K562 (cell line): ENCODE data around the gene ACTR8. TPM values are rescaled to one million over a fixed set of nuclear protein-coding genes. Genes with fewer than 3 reads are reported as not detected.

Experiments used
- ATAC-seq: fragments of 200-7000 bp; cut with Tn5 transposase; 3 replicates; pipeline ENCODE4 v1.9.1; 2020; ENCODE audit warnings: moderate library complexity
- BruUV-seq: library from RNA; stranded (reverse); fragments of 400-500 nt; replicated peaks from 2 replicates; lab custom pipeline; 2021; lab: Mats Ljungman, UMichigan
- CTCF ChIA-PET: fragments of 300-600 bp; formaldehyde crosslinking; extraction: SDS; loops from one replicate; lab custom pipeline; 2021; ENCODE audit warnings: low intra/inter-chr PET ratio; lab: Yijun Ruan, JAX
- POLR2A ChIA-PET: fragments of 300-600, 350-650 bp; sonication (Branson Sonifier 250); formaldehyde crosslinking; extraction: SDS; loops from one replicate; lab custom pipeline; 2021; ENCODE audit warnings: antibody characterized with exemption, inconsistent platforms; lab: Yijun Ruan, JAX
- DNase-seq, 4 experiments: peaks; one replicate each; pipeline versions ENCODE4 v3.0.0 to v3.0.0-alpha.2; 2011 to 2018; ENCODE audit warnings: low spot score in 3 of 4, mixed read lengths in 3 of 4; ENCODE audit errors: extremely low read depth in 1 of 4
- FAIRE-seq: peaks from 2 replicates; lab custom pipeline; 2011; peaks lifted over from hg19 to GRCh38; lab: Jason Lieb, UNC
- H2AFZ ChIP-seq: 2 replicates; pipeline ENCODE4 v1.6.0; 2011; ENCODE audit warnings: low read depth, low read length, control low read depth, inconsistent platforms
- H3K27ac ChIP-seq: fragments of 200-600 bp; 3 replicates; pipeline ENCODE4 v1.8.0; 2011; ENCODE audit warnings: low read depth, mild to moderate bottlenecking, control low read depth, inconsistent platforms, low read length, moderate library complexity, mixed read lengths; ENCODE audit errors: extremely low read depth
- H3K27me3 ChIP-seq, 2 experiments: fragments of 300-600 bp in 1 of 2; 2 replicates in 1 of 2; 3 replicates in 1 of 2; pipeline versions ENCODE4 v1.6.0 to v1.8.0; 2011; ENCODE audit warnings: inconsistent platforms in 2 of 2, low read length in 2 of 2, mild to moderate bottlenecking in 1 of 2, mixed read lengths in 1 of 2, moderate library complexity in 1 of 2; ENCODE audit not compliant: control insufficient read depth in 2 of 2, insufficient read depth in 2 of 2
- H3K36me3 ChIP-seq: fragments of 300-600 bp; 3 replicates; pipeline ENCODE4 v1.8.0; 2011; ENCODE audit warnings: mild to moderate bottlenecking, low read length, inconsistent platforms; ENCODE audit not compliant: control insufficient read depth, insufficient read depth
- H3K4me1 ChIP-seq, 2 experiments: fragments of 200-600 bp in 1 of 2; replicated peaks in 1 of 2; 2 replicates in 1 of 2; 3 replicates in 1 of 2; pipeline versions ENCODE4 v1.5.1 to v1.8.0; 2011; ENCODE audit warnings: inconsistent platforms in 2 of 2, low read length in 2 of 2, mild to moderate bottlenecking in 1 of 2, mixed read lengths in 1 of 2, moderate library complexity in 1 of 2; ENCODE audit not compliant: control insufficient read depth in 2 of 2, insufficient read depth in 2 of 2
- H3K4me2 ChIP-seq: 2 replicates; pipeline ENCODE4 v1.6.1; 2011; ENCODE audit warnings: low read length, control low read depth, inconsistent platforms, mixed read lengths; ENCODE audit not compliant: insufficient read depth
- H3K4me3 ChIP-seq: fragments of 200-600 bp; sonication (generic), shearing (Covaris generic); 2 replicates; pipeline ENCODE4 v1.5.1; 2016; ENCODE audit warnings: control low read depth, inconsistent platforms
- H3K79me2 ChIP-seq: fragments of 200-600 bp; 3 replicates; pipeline ENCODE4 v1.8.0; 2011; ENCODE audit warnings: low read length, inconsistent platforms; ENCODE audit not compliant: control insufficient read depth, insufficient read depth
- H3K9ac ChIP-seq, 2 experiments: 2 replicates each; pipeline versions ENCODE4 v1.6.0 to v1.6.1; 2011; ENCODE audit warnings: low read depth in 2 of 2, low read length in 2 of 2, control low read depth in 1 of 2, inconsistent platforms in 1 of 2, mild to moderate bottlenecking in 1 of 2, mixed read lengths in 1 of 2; ENCODE audit not compliant: insufficient read depth in 1 of 2
- H3K9me1 ChIP-seq: one replicate; pipeline ENCODE4 v1.6.0; 2011; ENCODE audit warnings: inconsistent platforms, mild to moderate bottlenecking, low read length, moderate library complexity; ENCODE audit not compliant: control insufficient read depth, insufficient read depth
- H3K9me3 ChIP-seq: replicated peaks from 2 replicates; pipeline ENCODE4 v1.5.1; 2011; ENCODE audit warnings: low read depth, low read length, inconsistent platforms; ENCODE audit not compliant: control insufficient read depth, insufficient read depth
- H4K20me1 ChIP-seq: replicated peaks from 2 replicates; pipeline ENCODE4 v1.6.1; 2011; ENCODE audit warnings: low read length, inconsistent platforms, mixed read lengths; ENCODE audit not compliant: control insufficient read depth, insufficient read depth
- CCAR2 ChIP-seq: fragments of 200-400 bp; formaldehyde crosslinking; IDR thresholded peaks from 2 replicates; pipeline ENCODE4 v1.6.1; 2017; ENCODE audit warnings: mild to moderate bottlenecking, low read depth, low read length
- GTF2E2 ChIP-seq: fragments of 200-800 bp; sonication (Bioruptor generic); IDR thresholded peaks from 2 replicates; pipeline ENCODE4 v1.6.1; 2016; ENCODE audit warnings: missing genetic modification characterization, missing compliant biosample characterization
- HBP1 ChIP-seq: fragments of 450-650 bp; formaldehyde crosslinking; IDR thresholded peaks from 2 replicates; pipeline ENCODE4 v1.4.0; 2022; ENCODE audit warnings: missing genetic modification characterization
- HDAC6 ChIP-seq: IDR thresholded peaks from 2 replicates; pipeline ENCODE4 v1.6.1; 2012; ENCODE audit warnings: low read depth, mild to moderate bottlenecking, control low read depth, inconsistent platforms, low read length, moderate library complexity
- HOXB6 ChIP-seq: fragments of 250-450 bp; sonication (Bioruptor Pico); IDR thresholded peaks from 2 replicates; pipeline ENCODE4 v1.5.1; 2022; ENCODE audit warnings: mild to moderate bottlenecking, borderline replicate concordance
- NCOA2 ChIP-seq, 2 experiments: fragments of 450-650 bp; IDR thresholded peaks; 2 replicates each; pipeline ENCODE4 v1.6.1; 2018; ENCODE audit warnings: mild to moderate bottlenecking in 2 of 2, moderate library complexity in 1 of 2; ENCODE audit not compliant: partially characterized antibody in 2 of 2
- NR3C1 ChIP-seq: sonication (generic); formaldehyde crosslinking; IDR thresholded peaks from 2 replicates; pipeline ENCODE4 v1.8.1; 2022; ENCODE audit warnings: missing genetic modification reagents
- PHB ChIP-seq: fragments of 250-450 bp; sonication (Bioruptor Pico); IDR thresholded peaks from 2 replicates; pipeline ENCODE4 v1.5.0; 2021
- RAD21 ChIP-seq, 2 experiments: fragments of 250-450 bp in 1 of 2; fragments of 450-650 bp in 1 of 2; sonication (Bioruptor Pico) in 1 of 2; formaldehyde crosslinking in 1 of 2; IDR thresholded peaks in 1 of 2; conservative IDR thresholded peaks in 1 of 2; 2 replicates each; pipeline versions ENCODE4 v1.4.0 to v1.8.0; 2020 to 2022; ENCODE audit warnings: mild to moderate bottlenecking in 2 of 2, moderate library complexity in 1 of 2
- RBM17 ChIP-seq: fragments of 200-400 bp; formaldehyde crosslinking; IDR thresholded peaks from 2 replicates; pipeline ENCODE4 v1.6.1; 2017; ENCODE audit warnings: low read depth, mild to moderate bottlenecking, low read length, borderline replicate concordance
- RNF2 ChIP-seq: sonication (generic); IDR thresholded peaks from 2 replicates; pipeline ENCODE4 v1.6.1; 2016
- SIRT6 ChIP-seq: IDR thresholded peaks from one replicate; pipeline ENCODE4 v1.6.1; 2012; ENCODE audit warnings: low read depth, mild to moderate bottlenecking, control low read depth, inconsistent platforms, low read length, moderate library complexity
- SNAPC5 ChIP-seq: fragments of 250-450 bp; sonication (Bioruptor Pico); IDR thresholded peaks from 2 replicates; pipeline ENCODE4 v1.8.0; 2021; ENCODE audit warnings: moderate library complexity, mild to moderate bottlenecking, inconsistent platforms
- THAP7 ChIP-seq: fragments of 250-450 bp; sonication (Bioruptor Pico); IDR thresholded peaks from 2 replicates; pipeline ENCODE4 v1.5.0; 2021
- U2AF1 ChIP-seq: fragments of 200-400 bp; formaldehyde crosslinking; optimal IDR thresholded peaks from 2 replicates; pipeline ENCODE3; 2017; ENCODE audit warnings: mild to moderate bottlenecking, low read depth, low read length, moderate library complexity
- ZC3H8 ChIP-seq: fragments of 450-650 bp; IDR thresholded peaks from 2 replicates; pipeline ENCODE4 v1.6.1; 2017
- ZNF12 ChIP-seq: sonication (generic); formaldehyde crosslinking; IDR thresholded peaks from 2 replicates; pipeline ENCODE4 v1.4.0; 2020; ENCODE audit warnings: mild to moderate bottlenecking, missing genetic modification reagents
- ZNF785 ChIP-seq: fragments of 250-450 bp; sonication (Bioruptor Pico); IDR thresholded peaks from 2 replicates; pipeline ENCODE4 v1.4.0; 2020; ENCODE audit warnings: mild to moderate bottlenecking
- WGBS: fragments of 100-300 bp; shearing (Covaris generic); methylation state at CpG from one replicate; pipeline ENCODE4 v1.1.6; 2016; ENCODE audit warnings: low coverage, mixed read lengths; ENCODE audit not compliant: insufficient coverage; ENCODE audit errors: missing lambda C conversion rate; 5-methylcytosine and 5-hydroxymethylcytosine counted together
- in situ Hi-C: fragments of 300-500 bp; cut with MboI; formaldehyde crosslinking; loops from 4 replicates; pipeline ENCODE4 v1.15.0; 2018; ENCODE audit warnings: inconsistent platforms, mixed read lengths
- intact Hi-C: fragments of 100-400 bp; cut with micrococcal nuclease; formaldehyde crosslinking; loops from 2 replicates; pipeline ENCODE4 v1.14.2; 2022
- polyA plus RNA-seq, 8 experiments: library from polyadenylated mRNA; depleted of rRNA in 4 of 8; stranded (reverse) in 5 of 8; unstranded in 3 of 8; fragments of >200 nt; fragmentation: Nextera tagmentation in 2 of 8; fragmentation: Illumina TruSeq in 1 of 8; extraction: Ambion mirVana in 2 of 8; extraction: Trizol in 1 of 8; gene quantifications; 2 replicates each; pipeline versions ENCODE4 v1.2.1 to v1.2.3, GENCODE V29; 2011 to 2014; ENCODE audit warnings: inconsistent platforms in 1 of 8, missing spikeins in 1 of 8
- total RNA-seq, 7 experiments: library from RNA; depleted of rRNA in 6 of 7; stranded (reverse); fragments of >200 nt in 6 of 7; fragmentation: Illumina TruSeq in 2 of 7; extraction: Trizol in 2 of 7; gene quantifications; 2 replicates each; pipeline versions ENCODE4 v1.2.1 to v1.2.3, GENCODE V29; 2011 to 2021; ENCODE audit warnings: low replicate concordance in 1 of 7

The ACTR8 gene
- total and polyA plus RNA-seq, 9 of the 15 experiments (the other 6 are each of a cell fraction or from before 2014, with no cell fraction given) = 4.8 to 24.2 (median 17.5) TPM

- H3K27ac ChIP-seq = no peak overlapping the region
- DNase-seq = no peak
- H3K9ac ChIP-seq = no peak overlapping the region
- intact Hi-C loops = no loop called here
- CTCF ChIA-PET = no interaction called here
- TF ChIP-seq NCOA2 (IDR thresholded peaks at IDR 0.05; ENCODE audit: partially characterized antibody in 2 of 2) (no peak), ZC3H8 (no peak), RNF2 (no peak), RAD21 (CRISPR knock-in tag; conservative IDR thresholded peaks at IDR 0.05 in 1 of 2, IDR thresholded peaks at IDR 0.05 in 1 of 2) (no peak), GTF2E2 (tag) (no peak), HOXB6 (CRISPR knock-in tag) (no peak), ZNF12 (CRISPR knock-in tag) (no peak), HBP1 (CRISPR knock-in tag) (no peak), U2AF1 (no peak), CCAR2 (no peak), SIRT6 (no peak), SNAPC5 (CRISPR knock-in tag) (no peak), RBM17 (no peak), HDAC6 (no peak), THAP7 (CRISPR knock-in tag) (no peak), ZNF785 (CRISPR knock-in tag) (no peak), PHB (CRISPR knock-in tag) (no peak), NR3C1 (CRISPR knock-in tag) (no peak)
- H4K20me1 ChIP-seq = no peaks in the 10 kb centered on the region
- ATAC-seq = no peak
- H3K27me3 ChIP-seq = peaks cover 0 to 25% of the 10 kb centered on the region in 2 experiments; a peak in 2 of 5 replicates
- H3K4me2 ChIP-seq = no peak overlapping the region
- H3K4me3 ChIP-seq = no peak overlapping the region
- H3K4me1 ChIP-seq = peaks cover 0 to 13% of the 10 kb centered on the region in 2 experiments; a peak in 2 of 5 replicates
- H3K9me3 ChIP-seq = no peaks in the 10 kb centered on the region
- POLR2A ChIA-PET = interaction anchor here (1.1 kb wide), 1 partner anchor 47 kb away, joined by 3 read pairs; the partner anchor contains the start of gene SELENOK
- H3K79me2 ChIP-seq = no peaks in the 10 kb centered on the region
- BruUV-seq = no TSS peak
- no peak for FAIRE-seq
- H2AFZ ChIP-seq = no peak overlapping the region
- no peaks in the 10 kb centered on the region for H3K36me3 ChIP-seq
- 26% methylated on average over 6 of the region's 9 CpGs for WGBS
- in situ Hi-C loops = no loop called here
- H3K9me1 ChIP-seq = no peaks in the 10 kb centered on the region
Observed at GRCh38 chr3:53844262-53845102, 37.5 kb downstream of the ACTR8 start.
